Right renal pelvis (tissue), 4 donors: ENCODE data around the gene INTS14. TPM values are rescaled to one million over a fixed set of nuclear protein-coding genes. Genes with fewer than 3 reads are reported as not detected.
"Not testable (repeated sequence)": the region's sequence is repeated elsewhere in the genome, so short reads cannot be mapped to it uniquely, and the experiment has no call there.

Source experiments
- DNase-seq, 4 donors: peaks; one replicate each; pipeline ENCODE4 v3.0.0-alpha.2; 2013; ENCODE audit warnings: low read depth in 4 of 4, low spot score in 3 of 4, missing footprints in 1 of 4
- polyA plus RNA-seq, 4 donors: library from polyadenylated mRNA; unstranded; fragments of 120-200 nt; gene quantifications; one replicate each; pipeline ENCODE4 v1.2.1, GENCODE V29; 2013; ENCODE audit not compliant: insufficient read length in 4 of 4

INTS14 gene
- polyA plus RNA-seq, 4 donors, result 47.1 to 55.5 (median 53.8) TPM

GRCh38 chr15:65583701-65584100, 27.2 kb downstream of the INTS14 start:
- peak in 1 of 4 donors; percentile 7 for DNase-seq

GRCh38 chr15:65580287-65580686, 30.6 kb downstream of the INTS14 start:
- DNase-seq, result no peak

- no peak for DNase-seq
Observed at GRCh38 chr15:65579762-65580161, 31.2 kb downstream of the INTS14 start.

GRCh38 chr15:65578904-65579728, 31.8 kb downstream of the INTS14 start:
- no peak for DNase-seq

GRCh38 chr15:65577129-65577996, 33.6 kb downstream of the INTS14 start:
- DNase-seq, result no peak

GRCh38 chr15:65576664-65577063, 34.3 kb downstream of the INTS14 start:
- no peak for DNase-seq

- DNase-seq, result no peak
Observed at GRCh38 chr15:65571971-65572370, 39.0 kb downstream of the INTS14 start.

GRCh38 chr15:65569728-65570127, 41.2 kb downstream of the INTS14 start:
- DNase-seq, result no peak

- DNase-seq, result peak in 2 of 4 donors; percentile 27 to 44
Observed at GRCh38 chr15:65561934-65562333, 49.0 kb downstream of the INTS14 start.

GRCh38 chr15:65559941-65560340, 51.0 kb downstream of the INTS14 start:
- no peak for DNase-seq

- no peak for DNase-seq
Observed at GRCh38 chr15:65558997-65559760, 51.8 kb downstream of the INTS14 start.

- no peak for DNase-seq
Observed at GRCh38 chr15:65558336-65558735, 52.6 kb downstream of the INTS14 start.

GRCh38 chr15:65556622-65557021, 54.3 kb downstream of the INTS14 start:
- no peak for DNase-seq

GRCh38 chr15:65553691-65554090, 57.2 kb downstream of the INTS14 start:
- no peak for DNase-seq

GRCh38 chr15:65552851-65553250, 58.1 kb downstream of the INTS14 start:
- not testable (repeated sequence) for DNase-seq

- DNase-seq, result no peak
Observed at GRCh38 chr15:65551183-65551582, 59.7 kb downstream of the INTS14 start.

GRCh38 chr15:65550681-65551098, 60.2 kb downstream of the INTS14 start:
- no peak for DNase-seq

GRCh38 chr15:65549288-65549687, 61.6 kb downstream of the INTS14 start:
- DNase-seq, result not testable (repeated sequence)

GRCh38 chr15:65547841-65548240, 63.1 kb downstream of the INTS14 start:
- DNase-seq, result no peak

GRCh38 chr15:65541231-65541820, 69.6 kb downstream of the INTS14 start:
- no peak for DNase-seq
